ENCODE results near the gene PLXNA4. TPM values are rescaled to one million over a fixed set of nuclear protein-coding genes. Genes with fewer than 3 reads are reported as not detected.

PLXNA4 gene
- total RNA-seq, 1 donor from 2014 or later: 13.6 TPM

DNA sequence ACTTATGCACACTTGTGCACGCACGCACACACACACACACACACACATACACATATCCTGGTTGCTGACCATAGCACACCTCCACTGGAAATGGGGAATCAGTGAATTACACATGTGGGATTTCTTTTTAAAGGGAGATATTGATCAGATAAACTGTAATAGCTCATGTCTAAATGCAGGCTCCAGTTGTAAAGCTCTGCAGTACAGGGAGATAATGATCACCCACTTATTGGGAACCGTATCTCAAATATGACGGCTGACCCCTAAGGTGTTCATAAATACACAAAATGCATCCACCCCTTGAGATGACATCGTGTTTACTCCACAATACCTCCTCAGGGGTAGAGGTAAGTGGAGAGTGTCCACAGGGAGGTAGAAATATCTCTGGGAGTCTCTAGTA lies 79.2 kb downstream of the PLXNA4 start:
- H3K9me3 Mint-ChIP-seq: no peaks in the 10 kb centered on the region
- peaks cover 3% of the 10 kb centered on the region for H3K27me3 Mint-ChIP-seq
- H3K36me3 Mint-ChIP-seq: no peaks in the 10 kb centered on the region
- H3K27ac Mint-ChIP-seq: no peak overlapping the region
- H3K4me1 Mint-ChIP-seq (ENCODE audit: unreplicated experiment): peaks cover 16% of the 10 kb centered on the region
- no peak overlapping the region for H3K4me3 Mint-ChIP-seq
- TF ChIP-seq CTCF (conservative IDR thresholded peaks at IDR 0.05): no peak
- DNase-seq (ENCODE audit: extremely low spot score, unreplicated experiment): no peak

DNA sequence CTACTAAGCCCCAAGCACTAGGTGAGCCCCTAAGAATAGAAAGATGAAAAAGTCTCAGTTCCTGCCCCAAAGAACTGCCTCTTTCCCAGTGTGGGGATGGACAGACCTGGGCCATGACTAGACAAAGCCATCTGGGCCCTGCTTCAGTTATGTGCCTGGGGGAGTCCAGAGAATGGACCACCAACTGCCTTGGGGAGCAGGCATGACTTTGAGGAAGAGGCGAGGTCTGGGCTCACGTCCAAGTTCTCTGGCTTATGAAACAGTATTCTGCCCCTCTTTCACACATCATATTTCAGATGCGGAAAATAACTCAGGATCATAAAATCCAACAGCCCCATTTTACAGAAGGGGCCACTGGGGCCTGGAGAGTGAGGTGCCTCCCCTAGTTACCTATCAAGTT lies 80.3 kb downstream of the PLXNA4 start:
- H3K4me1 Mint-ChIP-seq (ENCODE audit: unreplicated experiment): peaks cover 16% of the 10 kb centered on the region

DNA sequence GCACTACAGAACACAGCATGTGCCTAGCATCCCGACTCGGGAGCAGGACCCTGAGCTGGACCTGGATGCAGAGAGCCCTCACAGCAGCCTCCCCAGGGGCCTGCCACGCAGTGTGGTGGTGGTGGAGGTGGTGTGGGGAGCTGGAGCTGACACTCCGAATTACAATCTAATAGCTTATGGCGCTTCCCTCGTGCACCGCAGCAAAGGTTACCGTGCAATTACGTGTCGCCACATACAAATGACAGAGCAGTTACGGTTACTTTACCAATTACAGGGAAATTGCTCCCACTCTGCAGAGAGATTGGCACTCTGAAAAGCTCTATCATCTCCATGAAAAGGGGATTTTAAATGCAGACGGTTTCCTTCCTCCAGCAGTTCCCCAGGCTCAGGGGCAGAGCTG lies 81.8 kb downstream of the PLXNA4 start:
- no peak for TF ChIP-seq CTCF (conservative IDR thresholded peaks at IDR 0.05)
- H3K36me3 Mint-ChIP-seq: no peaks in the 10 kb centered on the region
- no peaks in the 10 kb centered on the region for H3K27me3 Mint-ChIP-seq
- no peak for DNase-seq (ENCODE audit: extremely low spot score, unreplicated experiment)
- peaks cover 12% of the 10 kb centered on the region for H3K4me1 Mint-ChIP-seq (ENCODE audit: unreplicated experiment)
- no peak overlapping the region for H3K4me3 Mint-ChIP-seq
- H3K27ac Mint-ChIP-seq: no peak overlapping the region
- H3K9me3 Mint-ChIP-seq: no peaks in the 10 kb centered on the region

More for the DNA sequence above, 80.3 kb downstream of the PLXNA4 start:
- H3K9me3 Mint-ChIP-seq: no peaks in the 10 kb centered on the region
- peaks cover 2% of the 10 kb centered on the region for H3K27me3 Mint-ChIP-seq
- no peak overlapping the region for H3K27ac Mint-ChIP-seq
- H3K36me3 Mint-ChIP-seq: no peaks in the 10 kb centered on the region
- no peak overlapping the region for H3K4me3 Mint-ChIP-seq
- no peak for TF ChIP-seq CTCF (conservative IDR thresholded peaks at IDR 0.05)
- no peak for DNase-seq (ENCODE audit: extremely low spot score, unreplicated experiment)

DNA sequence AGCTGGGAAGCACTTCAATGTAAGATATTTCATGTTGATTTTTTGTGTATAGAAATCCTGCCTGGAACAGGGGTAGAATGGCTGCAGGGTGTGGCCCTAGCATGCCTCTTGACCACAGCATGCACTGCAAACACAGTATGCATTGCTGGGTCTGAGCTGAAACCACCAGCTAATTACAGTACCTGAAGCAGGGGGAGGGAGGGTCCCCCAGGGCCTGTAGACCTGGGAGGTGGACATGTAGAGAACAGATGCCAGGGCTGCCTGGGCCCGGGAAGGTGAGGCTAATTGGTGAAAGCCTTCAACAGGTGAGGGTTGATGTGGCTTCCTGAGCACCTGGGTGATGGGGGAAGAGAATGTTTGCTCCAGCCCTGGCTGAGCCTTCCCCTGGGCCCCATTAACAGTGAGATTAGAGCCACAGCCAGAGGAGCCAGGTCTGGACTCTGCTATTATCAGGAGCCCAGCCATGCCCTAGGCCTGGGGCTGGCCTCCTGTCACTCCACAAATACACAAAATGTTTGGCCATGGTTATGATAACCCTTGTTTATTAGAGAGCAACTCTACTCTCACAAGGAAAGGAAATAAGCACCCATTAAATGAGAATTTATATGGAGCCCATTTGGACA lies 83.3 kb downstream of the PLXNA4 start:
- H3K27me3 Mint-ChIP-seq: no peaks in the 10 kb centered on the region
- no peaks in the 10 kb centered on the region for H3K36me3 Mint-ChIP-seq
- DNase-seq (ENCODE audit: extremely low spot score, unreplicated experiment): no peak
- H3K4me3 Mint-ChIP-seq: no peak overlapping the region
- TF ChIP-seq CTCF (conservative IDR thresholded peaks at IDR 0.05): no peak
- no peaks in the 10 kb centered on the region for H3K9me3 Mint-ChIP-seq
- H3K4me1 Mint-ChIP-seq (ENCODE audit: unreplicated experiment): peaks cover 21% of the 10 kb centered on the region
- no peak overlapping the region for H3K27ac Mint-ChIP-seq

- Mint-ChIP-seq H3K27ac (no peak overlapping the region), H3K4me1 (ENCODE audit: unreplicated experiment) (peaks cover 30% of the 10 kb centered on the region), H3K9me3 (no peaks in the 10 kb centered on the region), H3K36me3 (no peaks in the 10 kb centered on the region), H3K4me3 (no peak overlapping the region), H3K27me3 (peaks cover 3% of the 10 kb centered on the region)
- no peak for DNase-seq (ENCODE audit: extremely low spot score, unreplicated experiment)
- TF ChIP-seq CTCF (conservative IDR thresholded peaks at IDR 0.05): no peak
Observed at GRCh38 chr7:132491391-132491945, 84.8 kb downstream of the PLXNA4 start.

All from type B pancreatic cell (in vitro differentiated cells).